ENCODE measurements around the gene SAMD4A. TPM values are rescaled to one million over a fixed set of nuclear protein-coding genes. Genes with fewer than 3 reads are reported as not detected.
"Not testable (repeated sequence)": the region's sequence is repeated elsewhere in the genome, so short reads cannot be mapped to it uniquely, and the experiment has no call there.

Gene SAMD4A
- total and polyA plus RNA-seq, 2 donors: 16.0 to 58.5 TPM

GRCh38 chr14:54730156-54730961, 163.4 kb downstream of the SAMD4A start:
- no peaks in the 10 kb centered on the region for H3K4me1 ChIP-seq (ENCODE audit: insufficient read depth)
- H3K36me3 ChIP-seq (ENCODE audit: insufficient read depth): no peaks in the 10 kb centered on the region
- WGBS: 42% methylated on average over 6 of the region's 6 CpGs
- H3K4me3 ChIP-seq (ENCODE audit: low read depth, low read length): no peak overlapping the region
- DNase-seq (ENCODE audit: extremely low spot score): no peak
- H3K27ac ChIP-seq (ENCODE audit: low read depth): peak overlapping the region; percentile 17

- no peak for DNase-seq (ENCODE audit: extremely low spot score)
- Histone ChIP-seq H3K4me3 (ENCODE audit: low read depth, low read length) (no peak overlapping the region), H3K36me3 (ENCODE audit: insufficient read depth) (no peaks in the 10 kb centered on the region), H3K27ac (ENCODE audit: low read depth) (no peak overlapping the region), H3K4me1 (ENCODE audit: insufficient read depth) (peaks cover 1% of the 10 kb centered on the region)
- 70% methylated on average over 6 of the region's 6 CpGs for WGBS
These were observed 168.0 kb downstream of the SAMD4A start for GRCh38 chr14:54734966-54735365.

GRCh38 chr14:54735424-54735823, 168.5 kb downstream of the SAMD4A start:
- H3K36me3 ChIP-seq (ENCODE audit: insufficient read depth): no peaks in the 10 kb centered on the region
- 84% methylated on average over 3 of the region's 3 CpGs for WGBS
- H3K4me3 ChIP-seq (ENCODE audit: low read depth, low read length): no peak overlapping the region
- peaks cover 1% of the 10 kb centered on the region for H3K4me1 ChIP-seq (ENCODE audit: insufficient read depth)
- DNase-seq (ENCODE audit: extremely low spot score): no peak
- H3K27ac ChIP-seq (ENCODE audit: low read depth): no peak overlapping the region

- Histone ChIP-seq H3K4me1 (ENCODE audit: insufficient read depth) (peaks cover 1% of the 10 kb centered on the region), H3K27ac (ENCODE audit: low read depth) (no peak overlapping the region), H3K36me3 (ENCODE audit: insufficient read depth) (no peaks in the 10 kb centered on the region), H3K4me3 (ENCODE audit: low read depth, low read length) (no peak overlapping the region)
- 77% methylated on average over 5 of the region's 5 CpGs for WGBS
- DNase-seq (ENCODE audit: extremely low spot score): peak; percentile 18
These were observed 170.3 kb downstream of the SAMD4A start for GRCh38 chr14:54737132-54737711.

GRCh38 chr14:54738009-54738408, 171.1 kb downstream of the SAMD4A start:
- no peak for DNase-seq (ENCODE audit: extremely low spot score)
- Histone ChIP-seq H3K36me3 (ENCODE audit: insufficient read depth) (no peaks in the 10 kb centered on the region), H3K27ac (ENCODE audit: low read depth) (no peak overlapping the region), H3K4me1 (ENCODE audit: insufficient read depth) (peaks cover 1% of the 10 kb centered on the region), H3K4me3 (ENCODE audit: low read depth, low read length) (no peak overlapping the region)
- 72% methylated on average over 4 of the region's 4 CpGs for WGBS

- Histone ChIP-seq H3K36me3 (ENCODE audit: insufficient read depth) (no peaks in the 10 kb centered on the region), H3K27ac (ENCODE audit: low read depth) (no peak overlapping the region), H3K4me3 (ENCODE audit: low read depth, low read length) (no peak overlapping the region), H3K4me1 (ENCODE audit: insufficient read depth) (peaks cover 1% of the 10 kb centered on the region)
- no peak for DNase-seq (ENCODE audit: extremely low spot score)
- WGBS: 92% methylated on average over 7 of the region's 7 CpGs
These were observed 172.6 kb downstream of the SAMD4A start for GRCh38 chr14:54739514-54739913.

- WGBS: 90% methylated on average over 5 of the region's 5 CpGs
- Histone ChIP-seq H3K4me1 (ENCODE audit: insufficient read depth) (peaks cover 1% of the 10 kb centered on the region), H3K36me3 (ENCODE audit: insufficient read depth) (no peaks in the 10 kb centered on the region), H3K4me3 (ENCODE audit: low read depth, low read length) (no peak overlapping the region), H3K27ac (ENCODE audit: low read depth) (no peak overlapping the region)
- DNase-seq (ENCODE audit: extremely low spot score): no peak
These were observed 175.8 kb downstream of the SAMD4A start for GRCh38 chr14:54742492-54743350.

GRCh38 chr14:54743382-54743781, 176.5 kb downstream of the SAMD4A start:
- no peak overlapping the region for H3K27ac ChIP-seq (ENCODE audit: low read depth)
- H3K4me3 ChIP-seq (ENCODE audit: low read depth, low read length): no peak overlapping the region
- H3K4me1 ChIP-seq (ENCODE audit: insufficient read depth): peaks cover 1% of the 10 kb centered on the region
- DNase-seq (ENCODE audit: extremely low spot score): no peak
- WGBS: 79% methylated on average over 5 of the region's 5 CpGs
- H3K36me3 ChIP-seq (ENCODE audit: insufficient read depth): no peaks in the 10 kb centered on the region

GRCh38 chr14:54746019-54746418, 179.1 kb downstream of the SAMD4A start:
- 75% methylated on average over 3 of the region's 3 CpGs for WGBS
- H3K4me1 ChIP-seq (ENCODE audit: insufficient read depth): no peaks in the 10 kb centered on the region
- no peak for DNase-seq (ENCODE audit: extremely low spot score)
- H3K36me3 ChIP-seq (ENCODE audit: insufficient read depth): no peaks in the 10 kb centered on the region
- H3K4me3 ChIP-seq (ENCODE audit: low read depth, low read length): no peak overlapping the region
- no peak overlapping the region for H3K27ac ChIP-seq (ENCODE audit: low read depth)

GRCh38 chr14:54747616-54748015, 180.7 kb downstream of the SAMD4A start:
- H3K36me3 ChIP-seq (ENCODE audit: insufficient read depth): no peaks in the 10 kb centered on the region
- 80% methylated on average over 1 of the region's 1 CpG for WGBS
- DNase-seq (ENCODE audit: extremely low spot score): no peak
- H3K4me3 ChIP-seq (ENCODE audit: low read depth, low read length): no peak overlapping the region
- H3K4me1 ChIP-seq (ENCODE audit: insufficient read depth): no peaks in the 10 kb centered on the region
- no peak overlapping the region for H3K27ac ChIP-seq (ENCODE audit: low read depth)

- Histone ChIP-seq H3K4me3 (ENCODE audit: low read depth, low read length) (no peak overlapping the region), H3K27ac (ENCODE audit: low read depth) (no peak overlapping the region), H3K4me1 (ENCODE audit: insufficient read depth) (no peaks in the 10 kb centered on the region), H3K36me3 (ENCODE audit: insufficient read depth) (no peaks in the 10 kb centered on the region)
- 76% methylated on average over 4 of the region's 4 CpGs for whole genome bisulfite sequencing
- DNase-seq (ENCODE audit: extremely low spot score): no peak
These were observed 182.3 kb downstream of the SAMD4A start for GRCh38 chr14:54749180-54749579.

GRCh38 chr14:54749727-54750126, 182.8 kb downstream of the SAMD4A start:
- H3K27ac ChIP-seq (ENCODE audit: low read depth): no peak overlapping the region
- H3K36me3 ChIP-seq (ENCODE audit: insufficient read depth): no peaks in the 10 kb centered on the region
- H3K4me1 ChIP-seq (ENCODE audit: insufficient read depth): no peaks in the 10 kb centered on the region
- no peak for DNase-seq (ENCODE audit: extremely low spot score)
- no peak overlapping the region for H3K4me3 ChIP-seq (ENCODE audit: low read depth, low read length)
- 94% methylated on average over 5 of the region's 5 CpGs for WGBS

GRCh38 chr14:54752611-54753010, 185.7 kb downstream of the SAMD4A start:
- not testable (repeated sequence) for H3K27ac ChIP-seq (ENCODE audit: low read depth); H3K36me3 ChIP-seq (ENCODE audit: insufficient read depth); H3K4me3 ChIP-seq (ENCODE audit: low read depth, low read length); DNase-seq (ENCODE audit: extremely low spot score); H3K4me1 ChIP-seq (ENCODE audit: insufficient read depth)
- 79% methylated on average over 9 of the region's 9 CpGs for WGBS

GRCh38 chr14:54753396-54753795, 186.5 kb downstream of the SAMD4A start:
- not testable (repeated sequence) for H3K27ac ChIP-seq (ENCODE audit: low read depth); H3K36me3 ChIP-seq (ENCODE audit: insufficient read depth); H3K4me1 ChIP-seq (ENCODE audit: insufficient read depth); DNase-seq (ENCODE audit: extremely low spot score); H3K4me3 ChIP-seq (ENCODE audit: low read depth, low read length)
- WGBS: 86% methylated on average over 3 of the region's 3 CpGs

All from urinary bladder (tissue), 4 donors.